NCI-H1436 (cell line): Measurements from ENCODE around the gene PLD3.

Source experiments
- DNase-seq: peaks from one replicate; lab custom pipeline; 2025; lab: John Stamatoyannopoulos, UW

The PLD3 gene

GRCh38 chr19:40348125-40348913 is at the start of gene PLD3, which contains the start of gene C19orf47:
TSS of gene PLD3 (plus strand) at chr19:40348695. CDS start at chr19:40366484, 17,789 bp downstream.
TSS of gene C19orf47 (minus strand) at chr19:40348397. CDS start at chr19:40341857, 6,540 bp downstream.
- peak; percentile 98 for DNase-seq

DNA sequence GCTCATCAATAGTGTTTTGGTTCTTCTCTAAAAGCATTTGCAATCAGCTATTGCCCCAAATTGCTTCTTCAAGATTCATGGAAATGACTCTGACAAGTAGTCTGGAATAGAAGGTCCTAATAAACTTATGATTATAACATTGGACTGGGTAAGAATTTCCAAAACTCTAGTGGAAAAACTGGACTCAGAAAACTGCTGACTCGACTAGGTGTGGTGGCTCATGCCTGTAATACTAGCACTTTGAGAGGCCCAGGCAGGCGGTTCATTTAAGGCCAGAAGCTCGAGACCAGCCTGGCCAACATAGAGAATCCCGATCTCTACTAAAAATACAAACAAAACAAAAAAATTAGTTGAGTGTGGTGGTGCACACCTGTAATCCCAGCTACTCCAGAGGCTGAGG is 47.8 kb upstream of the PLD3 start:
- DNase-seq, result no peak

DNA sequence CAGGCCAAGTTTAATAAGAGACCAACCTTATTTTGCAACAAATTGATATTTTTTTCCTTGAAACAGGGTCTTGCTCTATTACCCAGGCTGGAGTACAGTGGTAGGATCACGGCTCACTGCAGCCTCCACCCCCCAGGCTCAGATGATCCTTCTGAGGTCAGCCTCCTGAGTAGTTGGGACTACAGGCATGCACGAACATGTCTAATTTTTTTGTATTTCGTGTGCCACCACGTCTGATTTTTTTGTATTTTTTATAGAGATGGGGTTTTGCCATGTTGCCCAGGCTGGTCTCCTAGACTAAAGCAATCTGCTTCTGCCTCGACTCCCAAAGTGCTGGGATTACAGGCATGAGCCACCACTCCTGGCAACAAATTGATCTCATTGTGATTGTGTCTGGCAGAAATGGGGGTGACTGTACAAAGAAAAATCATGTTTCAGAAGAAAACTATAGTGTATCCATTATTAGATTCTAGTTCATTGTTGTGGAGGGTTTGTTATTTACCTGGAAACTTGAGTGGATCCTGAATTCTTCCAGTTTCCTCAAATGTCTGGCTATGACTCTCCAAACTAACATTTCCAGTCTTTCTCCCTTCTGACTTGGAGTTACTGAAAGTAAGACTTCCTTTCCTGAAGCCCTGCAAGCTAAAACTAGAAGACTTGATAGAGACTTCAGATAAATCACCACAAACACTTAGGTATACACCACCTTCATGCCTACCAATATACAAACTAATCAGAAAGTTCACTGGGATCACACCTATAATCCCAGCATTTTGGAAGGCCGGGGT is 46.1 kb upstream of the PLD3 start:
- DNase-seq, result no peak

- DNase-seq, result no peak
Measured at GRCh38 chr19:40303765-40304164, 44.7 kb upstream of the PLD3 start.

DNA sequence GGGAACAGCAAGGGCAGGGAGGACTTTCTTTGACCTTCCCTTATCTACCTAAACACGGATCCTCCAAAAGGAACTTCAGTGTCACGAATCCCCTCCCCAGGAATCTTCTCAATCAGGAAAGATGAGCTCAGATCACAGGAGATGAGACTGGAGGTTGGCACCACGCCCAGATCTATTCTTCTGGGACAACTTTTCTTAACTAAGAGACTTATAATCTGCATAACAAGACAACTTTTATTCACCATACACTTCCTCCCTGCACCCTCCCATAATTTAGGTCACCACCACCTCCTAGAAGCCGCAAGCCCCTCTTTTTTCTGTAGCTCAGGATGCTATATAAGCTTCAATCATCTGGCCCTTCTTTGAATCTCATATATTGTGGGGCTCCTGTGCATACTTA is 44.2 kb upstream of the PLD3 start:
- DNase-seq, result no peak

- peak; percentile 76 for DNase-seq
Measured at GRCh38 chr19:40305403-40305802, 43.1 kb upstream of the PLD3 start.

DNA sequence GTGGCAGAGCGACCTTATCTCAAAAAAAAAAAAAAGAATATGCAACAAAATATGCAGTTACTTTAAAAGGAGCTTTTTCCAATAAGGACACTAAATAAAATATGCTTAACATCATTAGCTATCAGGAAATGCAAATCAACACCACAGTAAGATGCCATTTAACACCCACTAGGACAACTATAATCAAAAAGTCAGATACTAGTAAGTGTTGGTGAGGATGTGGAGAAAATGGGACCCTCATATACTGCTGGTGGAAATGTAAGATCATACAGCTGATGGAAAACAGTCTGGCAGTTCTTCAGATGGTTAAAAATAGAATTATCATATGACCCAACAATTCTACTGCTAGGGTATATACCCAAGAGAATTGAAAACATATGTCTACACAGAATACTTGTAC is 38.8 kb upstream of the PLD3 start:
- DNase-seq, result no peak

DNA sequence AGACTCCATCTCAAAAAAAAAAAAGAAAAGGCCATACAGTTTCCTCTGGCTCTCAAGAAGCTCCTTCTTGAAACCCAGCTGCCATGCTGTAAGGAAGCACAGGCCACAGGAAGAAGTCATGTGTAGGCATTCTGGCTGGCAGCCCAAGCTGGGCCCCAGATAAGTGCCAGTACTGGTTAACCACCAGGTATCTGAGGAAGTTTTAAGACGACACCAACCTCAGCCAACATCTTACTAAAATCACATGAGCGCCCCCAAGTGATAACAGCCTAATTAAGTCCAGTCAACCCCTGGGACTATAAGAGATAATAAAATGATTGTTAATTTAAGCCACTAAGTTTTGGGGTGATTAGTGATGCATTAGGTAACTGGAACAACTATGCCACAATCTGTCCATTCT is 36.0 kb upstream of the PLD3 start:
- no peak for DNase-seq

GRCh38 chr19:40313229-40313983 is 35.1 kb upstream of the PLD3 start:
- no peak for DNase-seq

DNA sequence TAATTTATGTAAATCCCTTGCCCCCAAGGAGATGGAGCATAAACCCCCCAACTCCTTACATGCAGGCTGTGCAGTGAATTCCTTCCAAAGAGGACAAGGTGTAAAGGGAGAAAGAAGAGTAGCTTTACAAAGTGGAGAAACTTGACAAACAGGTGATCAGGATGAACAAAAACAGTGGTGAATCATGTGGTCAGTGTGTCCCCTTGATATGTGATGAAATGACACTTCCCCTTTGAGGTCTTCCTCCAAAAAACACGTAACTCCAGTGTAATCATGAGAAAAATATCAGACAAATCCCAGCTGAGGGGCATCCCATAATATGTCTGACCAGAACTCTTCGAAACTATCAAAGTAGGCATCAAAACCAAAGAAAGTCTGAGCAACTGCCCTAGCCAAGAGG is 33.8 kb upstream of the PLD3 start:
- DNase-seq, result no peak

DNA sequence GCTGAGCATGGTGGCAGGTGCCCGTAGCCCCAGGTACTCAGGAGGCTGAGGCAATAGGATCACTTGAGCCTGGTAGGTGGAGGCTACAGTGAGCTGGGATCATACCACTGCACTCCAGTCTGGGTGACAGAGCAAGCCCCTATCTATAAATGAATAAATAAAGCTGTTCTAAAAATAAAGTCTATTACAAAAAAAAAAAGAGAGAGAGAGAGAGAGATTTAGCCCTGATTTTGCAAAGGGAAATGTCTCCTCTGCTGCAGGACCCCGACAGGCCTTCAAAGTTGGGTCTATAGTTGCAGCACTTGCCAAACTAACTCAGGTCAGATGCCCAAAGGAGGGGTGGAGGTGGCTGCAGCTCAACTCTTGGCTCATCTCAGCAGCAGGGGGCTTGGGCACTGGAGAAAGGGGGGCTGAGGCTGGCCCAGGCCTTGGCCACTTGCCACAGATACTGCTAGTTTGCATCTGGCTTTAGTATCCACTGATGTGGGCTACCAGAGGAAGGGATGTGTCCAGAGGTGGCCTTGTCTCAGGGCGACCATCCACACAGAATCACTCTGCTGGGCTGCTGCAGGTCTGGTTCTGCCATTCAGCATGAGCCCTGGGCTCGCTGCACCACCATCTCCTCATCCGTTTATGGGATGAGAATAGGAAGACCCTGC is 32.6 kb upstream of the PLD3 start:
- DNase-seq, result no peak

- no peak for DNase-seq
Measured at GRCh38 chr19:40317338-40317737, 31.2 kb upstream of the PLD3 start.

- no peak for DNase-seq
Measured at GRCh38 chr19:40320558-40320935, 27.9 kb upstream of the PLD3 start.

DNA sequence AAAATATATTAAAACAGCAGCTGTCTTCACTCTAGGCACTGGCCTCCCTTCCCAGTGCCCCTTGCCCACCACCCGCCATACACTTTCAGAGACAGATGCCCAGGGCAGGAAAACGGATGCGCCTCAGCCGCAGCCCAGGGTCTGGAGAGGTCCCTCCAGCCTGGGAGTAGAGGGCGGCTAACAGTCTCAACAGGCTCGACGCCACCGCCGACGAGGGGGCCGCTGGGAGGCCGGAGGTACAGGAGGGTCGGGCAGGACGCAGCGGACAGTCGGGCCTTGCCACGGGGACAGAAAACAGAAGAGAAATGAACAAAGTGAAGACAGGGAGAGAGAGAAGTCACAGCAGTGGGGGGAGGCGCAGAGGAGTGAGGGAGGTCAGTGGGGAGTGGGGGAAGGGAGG is 27.4 kb upstream of the PLD3 start:
- DNase-seq, result no peak

- no peak for DNase-seq
Measured at GRCh38 chr19:40321566-40322270, 26.8 kb upstream of the PLD3 start.

DNA sequence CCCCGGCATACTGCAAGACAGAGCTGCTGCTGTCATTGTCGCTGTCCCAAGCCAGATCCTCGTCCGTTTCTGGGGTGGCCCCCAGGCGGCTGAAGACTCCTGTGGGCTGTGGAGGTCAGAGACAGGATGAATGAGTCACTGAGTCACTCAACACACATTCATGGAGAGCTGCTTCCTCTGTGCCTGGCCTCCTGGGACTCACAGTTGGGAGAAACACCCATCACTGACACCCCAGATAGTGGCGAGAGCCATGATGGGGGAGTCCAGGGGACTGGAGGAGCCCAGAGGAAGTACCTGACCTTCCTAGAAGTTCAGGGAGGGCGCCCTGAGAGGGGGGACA is 26.3 kb upstream of the PLD3 start:
- DNase-seq, result no peak

- no peak for DNase-seq
Measured at GRCh38 chr19:40322951-40323615, 25.4 kb upstream of the PLD3 start.

DNA sequence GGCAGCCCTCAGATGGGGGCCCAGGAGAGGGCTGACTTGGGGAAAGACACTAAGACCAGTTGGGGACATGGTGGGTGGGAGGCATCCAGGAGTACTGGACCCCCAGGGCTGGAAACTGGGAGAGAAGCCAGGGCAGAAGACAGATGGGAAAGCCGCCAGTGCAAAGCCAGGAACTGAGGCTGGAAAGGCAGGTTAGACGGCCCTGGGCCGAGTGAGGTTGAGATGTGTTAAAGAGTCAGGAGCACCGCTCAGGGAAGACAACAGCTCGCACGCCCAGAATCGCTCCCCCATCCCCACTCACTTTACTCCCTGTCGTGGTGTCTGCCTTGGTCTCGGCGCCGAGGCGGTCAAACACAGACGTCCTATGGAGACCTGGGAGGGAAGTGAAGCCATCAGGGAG is 24.8 kb upstream of the PLD3 start:
- DNase-seq, result no peak

DNA sequence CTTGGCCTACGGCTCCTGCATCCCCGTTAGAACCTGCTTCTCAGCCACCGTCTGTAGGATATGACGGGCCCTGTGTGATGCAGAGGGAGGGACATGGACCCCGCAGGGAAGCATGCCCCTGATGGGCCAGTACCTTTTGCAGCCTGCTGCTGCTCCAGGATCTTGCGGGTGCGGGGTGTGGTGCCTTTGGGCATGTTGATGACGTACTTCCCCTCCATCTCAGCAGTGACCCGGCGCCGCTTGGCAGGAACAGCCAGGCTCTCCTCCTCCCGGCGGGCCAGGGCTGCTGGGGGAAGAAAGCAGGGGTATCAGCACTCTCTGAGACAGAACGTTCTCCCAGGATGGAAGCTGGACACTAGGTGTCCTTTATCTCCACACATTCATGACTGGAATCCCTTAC is 22.3 kb upstream of the PLD3 start:
- no peak for DNase-seq

DNA sequence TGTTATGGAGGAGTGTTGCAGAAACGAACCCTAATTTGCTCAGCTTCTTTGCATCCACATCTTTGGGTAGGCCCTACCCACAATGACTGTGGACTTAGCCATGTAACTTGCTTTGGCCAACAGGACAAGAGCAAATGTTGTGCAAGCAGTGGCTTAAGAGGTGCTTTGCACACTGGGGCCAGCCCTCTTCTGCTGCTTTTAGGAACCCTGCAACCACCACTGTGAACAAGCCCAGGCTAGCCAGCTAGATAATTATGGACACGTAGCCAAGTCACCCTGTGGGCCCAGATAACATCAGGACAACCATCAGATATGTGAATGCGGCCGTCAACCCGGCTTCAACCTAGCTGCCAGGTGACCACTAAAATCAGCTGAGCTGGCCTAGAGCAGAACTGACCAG is 17.4 kb upstream of the PLD3 start:
- DNase-seq, result no peak

DNA sequence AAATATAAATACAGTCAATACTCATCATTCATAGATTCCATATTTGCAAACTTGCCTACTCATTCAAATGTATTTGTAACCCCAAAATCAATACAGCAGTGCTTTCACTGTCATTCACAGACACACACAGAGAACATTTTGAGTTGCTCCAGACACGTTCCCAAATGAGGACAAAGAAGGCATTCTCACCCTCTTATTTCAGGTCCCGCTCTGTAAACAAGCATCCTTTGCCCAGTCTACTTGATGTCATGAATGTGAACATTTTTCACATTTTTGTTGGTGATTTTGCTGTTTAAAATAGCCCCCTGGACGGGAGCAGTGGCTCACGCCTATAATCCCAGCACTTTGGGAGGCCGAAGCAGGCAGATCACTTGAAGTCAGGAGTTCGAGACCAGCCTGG is 15.8 kb upstream of the PLD3 start:
- DNase-seq, result no peak
